H1 (cell line): Measurements from ENCODE around the gene ZNRF3. TPM values are rescaled to one million over a fixed set of nuclear protein-coding genes. Genes with fewer than 3 reads are reported as not detected.

Source experiments
- CTCF ChIA-PET: fragments of 300-600 bp; sonication (Branson Sonifier 250); formaldehyde crosslinking; loops from one replicate; lab custom pipeline; 2021; ENCODE audit not compliant: partially characterized antibody; lab: Charles Lee
- POLR2A ChIA-PET: fragments of 300-600 bp; sonication (Branson Sonifier 250); formaldehyde crosslinking; loops from one replicate; lab custom pipeline; 2021; ENCODE audit warnings: inconsistent platforms; ENCODE audit not compliant: partially characterized antibody; lab: Charles Lee
- DNase-seq, 2 experiments: peaks; one replicate each; pipeline versions ENCODE4 v3.0.0 to v3.0.0-alpha.2; 2010 to 2022; ENCODE audit warnings: low spot score in 2 of 2, low read depth in 1 of 2, mixed read lengths in 1 of 2
- FAIRE-seq: peaks from 2 replicates; lab custom pipeline; 2011; peaks lifted over from hg19 to GRCh38; lab: Jason Lieb, UNC
- H2AFZ ChIP-seq: 2 replicates; pipeline ENCODE4 v1.8.1; 2012; ENCODE audit warnings: low read length, inconsistent platforms
- H2AK5ac ChIP-seq: 2 replicates; pipeline ENCODE4 v1.6.1; 2013; ENCODE audit warnings: low read depth, low read length
- H2BK120ac ChIP-seq: replicated peaks from 2 replicates; pipeline ENCODE3; 2013; ENCODE audit warnings: low read depth, low read length, inconsistent platforms
- H2BK12ac ChIP-seq: 2 replicates; pipeline ENCODE4 v1.6.1; 2013; ENCODE audit warnings: low read depth, low read length
- H2BK15ac ChIP-seq: 2 replicates; pipeline ENCODE4 v1.6.1; 2013; ENCODE audit warnings: low read length
- H2BK20ac ChIP-seq: 2 replicates; pipeline ENCODE4 v1.6.1; 2013; ENCODE audit warnings: low read length
- H2BK5ac ChIP-seq: 2 replicates; pipeline ENCODE4 v1.6.1; 2013; ENCODE audit warnings: low read depth, low read length
- H3K14ac ChIP-seq: 2 replicates; pipeline ENCODE4 v1.6.1; 2013; ENCODE audit warnings: inconsistent platforms; ENCODE audit not compliant: insufficient read length
- H3K18ac ChIP-seq: 2 replicates; pipeline ENCODE4 v1.6.1; 2013; ENCODE audit warnings: low read length; ENCODE audit errors: extremely low read depth
- H3K23ac ChIP-seq: 2 replicates; pipeline ENCODE4 v1.6.1; 2013; ENCODE audit warnings: inconsistent platforms; ENCODE audit not compliant: insufficient read length
- H3K23me2 ChIP-seq: 2 replicates; pipeline ENCODE4 v1.6.1; 2013; ENCODE audit warnings: low read depth, low read length
- H3K27ac ChIP-seq: 2 replicates; pipeline ENCODE4 v1.6.1; 2011; ENCODE audit warnings: low read depth, low read length, inconsistent platforms
- H3K27me3 ChIP-seq, 4 experiments: replicated peaks in 1 of 4; 1 replicate in 1 of 4; 2 replicates in 3 of 4; pipeline versions ENCODE4 v1.6.1 to v1.8.1; 2011 to 2013; ENCODE audit warnings: low read length in 3 of 4, mild to moderate bottlenecking in 3 of 4, inconsistent platforms in 2 of 4, mixed read lengths in 2 of 4, moderate library complexity in 1 of 4; ENCODE audit not compliant: control insufficient read depth in 3 of 4, insufficient read depth in 3 of 4; ENCODE audit errors: extremely low read depth in 1 of 4
- H3K36me3 ChIP-seq, 4 experiments: 2 replicates each; pipeline versions ENCODE4 v1.6.1 to v1.8.1; 2011 to 2013; ENCODE audit warnings: mild to moderate bottlenecking in 4 of 4, low read length in 3 of 4, moderate library complexity in 2 of 4, control low read depth in 1 of 4, inconsistent platforms in 1 of 4; ENCODE audit not compliant: insufficient read depth in 4 of 4, control insufficient read depth in 2 of 4
- H3K4ac ChIP-seq: replicated peaks from 2 replicates; pipeline ENCODE3; 2013; ENCODE audit warnings: low read length, low read depth, mixed read lengths, inconsistent platforms; ENCODE audit not compliant: insufficient read length
- H3K4me1 ChIP-seq, 4 experiments: replicated peaks in 1 of 4; 1 replicate in 1 of 4; 2 replicates in 3 of 4; pipeline versions ENCODE4 v1.6.1 to v1.8.1; 2011 to 2013; ENCODE audit warnings: low read length in 3 of 4, inconsistent platforms in 2 of 4, mixed read lengths in 1 of 4; ENCODE audit not compliant: insufficient read depth in 4 of 4, control insufficient read depth in 3 of 4
- H3K4me2 ChIP-seq, 2 experiments: 2 replicates each; pipeline versions ENCODE4 v1.6.1 to v1.8.1; 2011 to 2013; ENCODE audit warnings: low read depth in 2 of 2, low read length in 2 of 2, control low read depth in 1 of 2, inconsistent platforms in 1 of 2, mild to moderate bottlenecking in 1 of 2; ENCODE audit not compliant: insufficient read depth in 1 of 2
- H3K4me3 ChIP-seq, 4 experiments: fragments of 200-600, 300-600 bp in 1 of 4; sonication (generic), shearing (Covaris generic), sonication (Bioruptor Twin) in 1 of 4; 2 replicates each; pipeline versions ENCODE4 v1.5.1 to v1.8.1; 2011 to 2016; ENCODE audit warnings: low read length in 4 of 4, low read depth in 3 of 4, control low read depth in 2 of 4, inconsistent platforms in 2 of 4, mild to moderate bottlenecking in 2 of 4, mixed read lengths in 1 of 4, moderate library complexity in 1 of 4; ENCODE audit not compliant: insufficient read depth in 2 of 4; ENCODE audit errors: extremely low read depth in 1 of 4
- H3K56ac ChIP-seq: replicated peaks from 2 replicates; pipeline ENCODE3; 2013; ENCODE audit warnings: low read depth, mild to moderate bottlenecking, mixed read lengths, low read length, inconsistent platforms; ENCODE audit not compliant: insufficient read length
- H3K79me1 ChIP-seq: 2 replicates; pipeline ENCODE4 v1.6.1; 2013; ENCODE audit warnings: low read depth, low read length, control low read depth
- H3K79me2 ChIP-seq, 2 experiments: 2 replicates each; pipeline versions ENCODE4 v1.6.1 to v1.8.1; 2012 to 2013; ENCODE audit warnings: low read length in 2 of 2, mild to moderate bottlenecking in 2 of 2, inconsistent platforms in 1 of 2; ENCODE audit not compliant: insufficient read depth in 2 of 2, control insufficient read depth in 1 of 2
- H3K9ac ChIP-seq, 4 experiments: replicated peaks in 1 of 4; 1 replicate in 1 of 4; 2 replicates in 3 of 4; pipeline versions ENCODE4 v1.6.1 to v1.8.1; 2011 to 2013; ENCODE audit warnings: low read depth in 3 of 4, low read length in 3 of 4, control low read depth in 2 of 4, mild to moderate bottlenecking in 2 of 4, moderate library complexity in 2 of 4, inconsistent platforms in 1 of 4; ENCODE audit errors: extremely low read depth in 1 of 4
- H3K9me3 ChIP-seq, 2 experiments: 2 replicates each; pipeline versions ENCODE4 v1.6.1 to v1.8.1; 2012 to 2013; ENCODE audit warnings: mild to moderate bottlenecking in 2 of 2, moderate library complexity in 2 of 2, control low read depth in 1 of 2, inconsistent platforms in 1 of 2, low read depth in 1 of 2, low read length in 1 of 2, mixed read lengths in 1 of 2; ENCODE audit not compliant: insufficient read depth in 2 of 2
- H4K20me1 ChIP-seq, 2 experiments: replicated peaks in 1 of 2; 2 replicates each; pipeline versions ENCODE3 to v1.8.1; 2011 to 2013; ENCODE audit warnings: inconsistent platforms in 2 of 2, low read length in 2 of 2, mild to moderate bottlenecking in 1 of 2; ENCODE audit not compliant: insufficient read depth in 2 of 2, control insufficient read depth in 1 of 2
- H4K5ac ChIP-seq: 2 replicates; pipeline ENCODE4 v1.6.1; 2013; ENCODE audit warnings: low read length, low read depth, mixed read lengths, inconsistent platforms; ENCODE audit not compliant: insufficient read length
- H4K8ac ChIP-seq: 2 replicates; pipeline ENCODE4 v1.8.0; 2013; ENCODE audit warnings: mild to moderate bottlenecking, moderate library complexity, low read length, inconsistent platforms; ENCODE audit not compliant: insufficient read depth; ENCODE audit errors: extremely low read depth
- H4K91ac ChIP-seq: replicated peaks from 2 replicates; pipeline ENCODE3; 2013; ENCODE audit warnings: low read length, mixed read lengths, inconsistent platforms; ENCODE audit not compliant: insufficient read length
- BACH1 ChIP-seq: IDR thresholded peaks from 2 replicates; pipeline ENCODE4 v1.6.1; 2012; ENCODE audit warnings: low read length, improper control_type of control experiment
- CHD2 ChIP-seq: IDR thresholded peaks from 2 replicates; pipeline ENCODE4 v1.6.1; 2012; ENCODE audit warnings: low read length, improper control_type of control experiment
- JUN ChIP-seq: IDR thresholded peaks from 2 replicates; pipeline ENCODE4 v1.6.1; 2011; ENCODE audit warnings: low read depth, mild to moderate bottlenecking, improper control_type of control experiment, low read length
- MAFK ChIP-seq: IDR thresholded peaks from 2 replicates; pipeline ENCODE4 v1.6.1; 2012; ENCODE audit warnings: low read depth, mild to moderate bottlenecking, improper control_type of control experiment, low read length
- RAD21 ChIP-seq, 2 experiments: IDR thresholded peaks in 1 of 2; conservative IDR thresholded peaks in 1 of 2; 2 replicates each; pipeline ENCODE4 v1.6.1; 2011; ENCODE audit warnings: low read depth in 2 of 2, low read length in 2 of 2, improper control_type of control experiment in 1 of 2, inconsistent platforms in 1 of 2, mild to moderate bottlenecking in 1 of 2, moderate library complexity in 1 of 2
- RXRA ChIP-seq: IDR thresholded peaks from 2 replicates; pipeline ENCODE4 v1.6.1; 2011; ENCODE audit warnings: low read depth, mild to moderate bottlenecking, low read length, moderate library complexity; ENCODE audit not compliant: insufficient read depth
- TCF12 ChIP-seq: IDR thresholded peaks from 2 replicates; pipeline ENCODE4 v1.6.1; 2011; ENCODE audit warnings: low read depth, mild to moderate bottlenecking, low read length
- WGBS, 2 experiments: shearing (Covaris generic) in 1 of 2; methylation state at CpG; one replicate each; pipeline versions ENCODE4 v1.1.6 to v1.1.7; 2013 to 2015; ENCODE audit warnings: low lambda C conversion rate in 2 of 2, mixed read lengths in 2 of 2, inconsistent platforms in 1 of 2, low coverage in 1 of 2, missing lambda C conversion rate in 1 of 2; ENCODE audit not compliant: insufficient replicate concordance in 2 of 2, insufficient coverage in 1 of 2, insufficient read length in 1 of 2; ENCODE audit errors: extremely low coverage in 1 of 2, missing lambda C conversion rate in 1 of 2; 5-methylcytosine and 5-hydroxymethylcytosine counted together
- polyA plus RNA-seq, 7 experiments: library from polyadenylated mRNA; depleted of rRNA in 3 of 7; stranded (reverse) in 5 of 7; unstranded in 2 of 7; fragments of >200 nt in 5 of 7; fragments of 200-250 nt in 2 of 7; gene quantifications; 1 replicate in 5 of 7; 2 replicates in 1 of 7; 4 replicates in 1 of 7; pipeline versions ENCODE4 v1.2.1 to v1.2.3, GENCODE V29; 2011 to 2013; ENCODE audit warnings: missing spikeins in 2 of 7, mixed read lengths in 2 of 7
- total RNA-seq: library from RNA; stranded (reverse); fragmentation: NEBNext Ultra II Directional; extraction: Animal tissue kit (Norgen Biotek cat#: 25700); gene quantifications from 2 replicates; pipeline ENCODE4 v1.2.1, GENCODE V29; 2021
- TF ChIP-seq, protein P1 (sequence below): IDR thresholded peaks from 2 replicates; pipeline ENCODE4 v1.6.1; 2011; ENCODE audit warnings: low read length, improper control_type of control experiment
- TF ChIP-seq, protein P2 (sequence below): IDR thresholded peaks from 2 replicates; pipeline ENCODE4 v1.6.1; 2011; ENCODE audit warnings: low read depth, mild to moderate bottlenecking, low read length; ENCODE audit not compliant: insufficient read depth

The ZNRF3 gene
- total and polyA plus RNA-seq, 2 of the 8 experiments (the other 6 are each of a cell fraction or from before 2014, with no cell fraction given) = 14.1 to 21.7 TPM

DNA sequence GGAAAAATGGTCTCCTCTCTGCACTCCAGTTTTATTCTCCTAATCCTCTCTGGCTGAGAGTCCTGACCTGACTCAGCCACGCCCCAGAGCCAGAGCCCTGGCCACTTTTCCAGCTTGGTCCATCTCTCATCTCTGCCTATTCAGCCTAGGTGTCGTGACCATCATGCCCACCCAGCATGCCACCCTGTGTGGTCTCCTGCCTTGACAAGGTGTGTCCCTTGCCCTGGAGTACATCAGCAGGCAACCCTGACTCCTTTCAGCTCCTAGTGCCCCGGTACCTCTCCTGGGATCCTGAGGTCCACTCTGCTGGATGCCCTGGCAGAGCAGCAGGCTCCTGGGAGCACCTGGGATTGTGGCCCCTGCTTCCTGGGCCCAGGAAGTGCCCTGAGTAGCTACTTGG lies 52.8 kb downstream of the ZNRF3 start:
- H4K20me1 ChIP-seq = peaks cover 5 to 14% of the 10 kb centered on the region in 2 experiments
- H3K9ac ChIP-seq = no peak overlapping the region
- ChIA-PET CTCF (interaction anchor here (0.8 to 2.6 kb wide), 21 partner anchors 9 to 106 kb away, joined by 3 to 18 read pairs (median 5); no protein-coding TSS in a partner anchor), POLR2A (interaction anchor here (1.3 to 1.6 kb wide), 3 partner anchors 16 to 19 kb away, joined by 3 to 4 read pairs (median 3); no protein-coding TSS in a partner anchor)
- H4K8ac ChIP-seq = no peak overlapping the region
- H2BK12ac ChIP-seq = no peak overlapping the region
- H4K91ac ChIP-seq = no peak overlapping the region
- H3K27me3 ChIP-seq = no peaks in the 10 kb centered on the region
- FAIRE-seq (no peak), DNase-seq (no peak)
- no peaks in the 10 kb centered on the region for H3K23me2 ChIP-seq
- no peak overlapping the region for H3K4ac ChIP-seq
- no peak for TF ChIP-seq BACH1
- no peak for TF ChIP-seq RAD21 (IDR thresholded peaks at IDR 0.05 in 1 of 2, conservative IDR thresholded peaks at IDR 0.05 in 1 of 2; ENCODE audit: low read depth in 2 of 2, low read length in 2 of 2)
- TF ChIP-seq RXRA = no peak
- TF ChIP-seq CHD2 = no peak
- no peak for TF ChIP-seq JUN
- TF ChIP-seq, protein P1, sequence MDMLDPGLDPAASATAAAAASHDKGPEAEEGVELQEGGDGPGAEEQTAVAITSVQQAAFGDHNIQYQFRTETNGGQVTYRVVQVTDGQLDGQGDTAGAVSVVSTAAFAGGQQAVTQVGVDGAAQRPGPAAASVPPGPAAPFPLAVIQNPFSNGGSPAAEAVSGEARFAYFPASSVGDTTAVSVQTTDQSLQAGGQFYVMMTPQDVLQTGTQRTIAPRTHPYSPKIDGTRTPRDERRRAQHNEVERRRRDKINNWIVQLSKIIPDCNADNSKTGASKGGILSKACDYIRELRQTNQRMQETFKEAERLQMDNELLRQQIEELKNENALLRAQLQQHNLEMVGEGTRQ = no peak
- no peak for TF ChIP-seq MAFK
- no peak for TF ChIP-seq TCF12
- TF ChIP-seq, protein P2, sequence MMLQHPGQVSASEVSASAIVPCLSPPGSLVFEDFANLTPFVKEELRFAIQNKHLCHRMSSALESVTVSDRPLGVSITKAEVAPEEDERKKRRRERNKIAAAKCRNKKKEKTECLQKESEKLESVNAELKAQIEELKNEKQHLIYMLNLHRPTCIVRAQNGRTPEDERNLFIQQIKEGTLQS = no peak
- H3K18ac ChIP-seq = no peak overlapping the region
- 0 out of 2 replicates have a peak overlapping the region, but pooled peaks have one; percentile 40 for H2BK15ac ChIP-seq
- H3K14ac ChIP-seq = no peak overlapping the region
- no peaks in the 10 kb centered on the region for H3K9me3 ChIP-seq
- peaks cover 4 to 92% of the 10 kb centered on the region in 2 experiments for H3K79me2 ChIP-seq
- H3K4me3 ChIP-seq = no peak overlapping the region
- H3K27ac ChIP-seq = no peak overlapping the region
- H3K23ac ChIP-seq = no peak overlapping the region
- H3K56ac ChIP-seq = no peak overlapping the region
- H3K4me2 ChIP-seq = no peak overlapping the region
- no peak overlapping the region for H4K5ac ChIP-seq
- H3K36me3 ChIP-seq = no peaks in the 10 kb centered on the region
- H3K4me1 ChIP-seq = peaks cover 3 to 8% (median 6%) of the 10 kb centered on the region in 4 experiments
- H2AK5ac ChIP-seq = no peak overlapping the region; the same call in 1 of the 2 replicates
- H2BK120ac ChIP-seq = no peak overlapping the region
- H2AFZ ChIP-seq = no peak overlapping the region
- H2BK5ac ChIP-seq = no peak overlapping the region
- 86% methylated on average over 3 of the region's 3 CpGs; no CpG with 5 or more reads in 1 of the 2 experiments for WGBS, 2 experiments
- H2BK20ac ChIP-seq = no peak overlapping the region; the same call in 1 of the 2 replicates
- peaks cover 23% of the 10 kb centered on the region for H3K79me1 ChIP-seq
